Panc1 (cell line): Measurements from ENCODE around the gene UGT1A8. TPM values are rescaled to one million over a fixed set of nuclear protein-coding genes. Genes with fewer than 3 reads are reported as not detected.

Experiments
- ATAC-seq: fragments of 200-7000 bp; cut with Tn5 transposase; 2 replicates; pipeline ENCODE4 v1.9.1; 2020; ENCODE audit warnings: mild to moderate bottlenecking, moderate library complexity
- BruUV-seq: library from RNA; stranded (reverse); fragments of 400-500 nt; replicated peaks from 2 replicates; lab custom pipeline; 2021; lab: Mats Ljungman, UMichigan
- CTCF ChIA-PET: fragments of 300-600 bp; sonication (Branson Sonifier 250); formaldehyde crosslinking; loops from one replicate; lab custom pipeline; 2022; ENCODE audit warnings: antibody characterized with exemption; lab: Charles Lee
- POLR2A ChIA-PET: fragments of 300-600 bp; sonication (Branson Sonifier 250); formaldehyde crosslinking; loops from one replicate; lab custom pipeline; 2022; ENCODE audit warnings: antibody characterized with exemption; lab: Charles Lee
- DNase-seq: peaks from one replicate; pipeline ENCODE4 v3.0.0-alpha.2; 2010; ENCODE audit warnings: low read depth, low spot score
- H3K27ac ChIP-seq: 2 replicates; pipeline ENCODE4 v1.5.1; 2011; ENCODE audit warnings: mild to moderate bottlenecking, low read length, inconsistent platforms
- H3K27me3 ChIP-seq: fragments of 200-500 bp; sonication (Bioruptor generic); 2 replicates; pipeline ENCODE4 v1.6.0; 2014; ENCODE audit warnings: low read length, inconsistent platforms; ENCODE audit not compliant: control insufficient read depth, insufficient read depth
- H3K36me3 ChIP-seq: fragments of 200-500 bp; sonication (Bioruptor generic); 2 replicates; pipeline ENCODE4 v1.5.1; 2014; ENCODE audit warnings: inconsistent platforms, mild to moderate bottlenecking, low read length, moderate library complexity; ENCODE audit not compliant: control insufficient read depth, insufficient read depth
- H3K4me1 ChIP-seq: 2 replicates; pipeline ENCODE4 v1.5.1; 2011; ENCODE audit warnings: inconsistent platforms, mild to moderate bottlenecking, low read length, moderate library complexity; ENCODE audit not compliant: control insufficient read depth, insufficient read depth
- H3K4me3 ChIP-seq, 2 experiments: 2 replicates each; pipeline ENCODE4 v1.5.1; 2011 to 2012; ENCODE audit warnings: low read depth in 2 of 2, low read length in 2 of 2, mild to moderate bottlenecking in 2 of 2, inconsistent platforms in 1 of 2, moderate library complexity in 1 of 2
- H3K9me3 ChIP-seq: fragments of 200-500 bp; sonication (Bioruptor generic); 2 replicates; pipeline ENCODE4 v1.5.1; 2014; ENCODE audit warnings: low read depth, mild to moderate bottlenecking, inconsistent platforms, low read length, moderate library complexity; ENCODE audit not compliant: control insufficient read depth, insufficient read depth
- POLR2AphosphoS5 ChIP-seq: IDR thresholded peaks from 2 replicates; pipeline ENCODE4 v1.6.1; 2012; ENCODE audit warnings: mild to moderate bottlenecking, low read depth, low read length, moderate library complexity
- SIN3A ChIP-seq: IDR thresholded peaks from 2 replicates; pipeline ENCODE4 v1.6.1; 2012; ENCODE audit warnings: low read depth, mild to moderate bottlenecking, low read length, moderate library complexity, borderline replicate concordance; ENCODE audit not compliant: insufficient read depth
- TCF7L2 ChIP-seq: IDR thresholded peaks from 2 replicates; pipeline ENCODE4 v1.6.1; 2011; ENCODE audit warnings: mild to moderate bottlenecking, low read depth, low read length, inconsistent platforms
- in situ Hi-C: cut with HindIII; loops from 2 replicates; pipeline ENCODE4 v1.10.0; 2016; ENCODE audit warnings: low sequenced_read_pairs, low pct_unique_long_range_greater_than_20kb
- intact Hi-C: fragments of 100-400 bp; cut with micrococcal nuclease; formaldehyde crosslinking; loops from one replicate; pipeline ENCODE4 v1.10.0; 2022; ENCODE audit not compliant: unreplicated experiment
- total RNA-seq: library from RNA; stranded (reverse); gene quantifications from one replicate; pipeline ENCODE4 v1.2.1, GENCODE V29; 2021; ENCODE audit not compliant: unreplicated experiment
- TF ChIP-seq, protein P1 (sequence below), 2 experiments: IDR thresholded peaks; 2 replicates each; pipeline ENCODE4 v1.6.1; 2011 to 2012; ENCODE audit warnings: low read depth in 2 of 2, control low read depth in 1 of 2, low read length in 1 of 2, mild to moderate bottlenecking in 1 of 2, moderate library complexity in 1 of 2; ENCODE audit not compliant: insufficient read depth in 1 of 2
- TF ChIP-seq, protein P2 (sequence below): fragments of 450-650 bp; IDR thresholded peaks from 2 replicates; pipeline ENCODE4 v1.5.1; 2017; ENCODE audit warnings: mild to moderate bottlenecking

UGT1A8 gene
- total RNA-seq, 1 experiment from 2014 or later = 0.15 TPM

DNA sequence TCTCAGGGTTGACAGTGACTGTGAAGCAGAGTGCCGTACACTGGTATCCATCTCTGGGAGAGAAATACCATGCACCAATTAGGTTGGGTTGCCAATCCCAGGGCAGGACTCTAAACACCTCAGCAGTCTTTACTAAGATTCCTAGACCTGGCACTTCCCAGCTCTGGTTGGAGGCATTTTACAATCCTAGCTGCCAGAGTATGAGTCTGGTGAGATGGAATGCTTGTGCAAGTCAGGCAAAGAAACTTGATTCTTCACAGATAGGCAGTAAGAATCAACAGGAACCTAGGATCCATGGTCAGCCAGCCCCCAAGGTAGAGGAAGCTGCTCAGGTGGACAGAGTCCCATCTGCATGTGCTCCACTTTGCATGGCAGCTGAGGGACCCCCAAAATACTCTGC, 89.3 kb downstream of the UGT1A8 start:
- POLR2A ChIA-PET = no interaction called here
- Histone ChIP-seq H3K4me3 (no peak overlapping the region), H3K9me3 (no peaks in the 10 kb centered on the region), H3K36me3 (no peaks in the 10 kb centered on the region), H3K27me3 (no peaks in the 10 kb centered on the region), H3K4me1 (peaks cover 5% of the 10 kb centered on the region), H3K27ac (no peak overlapping the region)
- in situ Hi-C loops (no loop called here), intact Hi-C loops (loop anchor here (5.0 kb wide), 1 partner anchor 219 kb away; no protein-coding TSS in a partner anchor)
- CTCF ChIA-PET = no interaction called here
- no peak for TF ChIP-seq SIN3A
- TF ChIP-seq, protein P1, sequence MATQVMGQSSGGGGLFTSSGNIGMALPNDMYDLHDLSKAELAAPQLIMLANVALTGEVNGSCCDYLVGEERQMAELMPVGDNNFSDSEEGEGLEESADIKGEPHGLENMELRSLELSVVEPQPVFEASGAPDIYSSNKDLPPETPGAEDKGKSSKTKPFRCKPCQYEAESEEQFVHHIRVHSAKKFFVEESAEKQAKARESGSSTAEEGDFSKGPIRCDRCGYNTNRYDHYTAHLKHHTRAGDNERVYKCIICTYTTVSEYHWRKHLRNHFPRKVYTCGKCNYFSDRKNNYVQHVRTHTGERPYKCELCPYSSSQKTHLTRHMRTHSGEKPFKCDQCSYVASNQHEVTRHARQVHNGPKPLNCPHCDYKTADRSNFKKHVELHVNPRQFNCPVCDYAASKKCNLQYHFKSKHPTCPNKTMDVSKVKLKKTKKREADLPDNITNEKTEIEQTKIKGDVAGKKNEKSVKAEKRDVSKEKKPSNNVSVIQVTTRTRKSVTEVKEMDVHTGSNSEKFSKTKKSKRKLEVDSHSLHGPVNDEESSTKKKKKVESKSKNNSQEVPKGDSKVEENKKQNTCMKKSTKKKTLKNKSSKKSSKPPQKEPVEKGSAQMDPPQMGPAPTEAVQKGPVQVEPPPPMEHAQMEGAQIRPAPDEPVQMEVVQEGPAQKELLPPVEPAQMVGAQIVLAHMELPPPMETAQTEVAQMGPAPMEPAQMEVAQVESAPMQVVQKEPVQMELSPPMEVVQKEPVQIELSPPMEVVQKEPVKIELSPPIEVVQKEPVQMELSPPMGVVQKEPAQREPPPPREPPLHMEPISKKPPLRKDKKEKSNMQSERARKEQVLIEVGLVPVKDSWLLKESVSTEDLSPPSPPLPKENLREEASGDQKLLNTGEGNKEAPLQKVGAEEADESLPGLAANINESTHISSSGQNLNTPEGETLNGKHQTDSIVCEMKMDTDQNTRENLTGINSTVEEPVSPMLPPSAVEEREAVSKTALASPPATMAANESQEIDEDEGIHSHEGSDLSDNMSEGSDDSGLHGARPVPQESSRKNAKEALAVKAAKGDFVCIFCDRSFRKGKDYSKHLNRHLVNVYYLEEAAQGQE (IDR thresholded peaks at IDR 0.05; ENCODE audit: insufficient read depth in 1 of 2, low read depth in 2 of 2, low read length in 1 of 2) = no peak
- no peak for TF ChIP-seq POLR2AphosphoS5
- TF ChIP-seq, protein P2, sequence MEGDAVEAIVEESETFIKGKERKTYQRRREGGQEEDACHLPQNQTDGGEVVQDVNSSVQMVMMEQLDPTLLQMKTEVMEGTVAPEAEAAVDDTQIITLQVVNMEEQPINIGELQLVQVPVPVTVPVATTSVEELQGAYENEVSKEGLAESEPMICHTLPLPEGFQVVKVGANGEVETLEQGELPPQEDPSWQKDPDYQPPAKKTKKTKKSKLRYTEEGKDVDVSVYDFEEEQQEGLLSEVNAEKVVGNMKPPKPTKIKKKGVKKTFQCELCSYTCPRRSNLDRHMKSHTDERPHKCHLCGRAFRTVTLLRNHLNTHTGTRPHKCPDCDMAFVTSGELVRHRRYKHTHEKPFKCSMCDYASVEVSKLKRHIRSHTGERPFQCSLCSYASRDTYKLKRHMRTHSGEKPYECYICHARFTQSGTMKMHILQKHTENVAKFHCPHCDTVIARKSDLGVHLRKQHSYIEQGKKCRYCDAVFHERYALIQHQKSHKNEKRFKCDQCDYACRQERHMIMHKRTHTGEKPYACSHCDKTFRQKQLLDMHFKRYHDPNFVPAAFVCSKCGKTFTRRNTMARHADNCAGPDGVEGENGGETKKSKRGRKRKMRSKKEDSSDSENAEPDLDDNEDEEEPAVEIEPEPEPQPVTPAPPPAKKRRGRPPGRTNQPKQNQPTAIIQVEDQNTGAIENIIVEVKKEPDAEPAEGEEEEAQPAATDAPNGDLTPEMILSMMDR = no peak
- no peak for TF ChIP-seq TCF7L2
- peak; percentile 65 for ATAC-seq
- no peak for DNase-seq
- BruUV-seq = no TSS peak

DNA sequence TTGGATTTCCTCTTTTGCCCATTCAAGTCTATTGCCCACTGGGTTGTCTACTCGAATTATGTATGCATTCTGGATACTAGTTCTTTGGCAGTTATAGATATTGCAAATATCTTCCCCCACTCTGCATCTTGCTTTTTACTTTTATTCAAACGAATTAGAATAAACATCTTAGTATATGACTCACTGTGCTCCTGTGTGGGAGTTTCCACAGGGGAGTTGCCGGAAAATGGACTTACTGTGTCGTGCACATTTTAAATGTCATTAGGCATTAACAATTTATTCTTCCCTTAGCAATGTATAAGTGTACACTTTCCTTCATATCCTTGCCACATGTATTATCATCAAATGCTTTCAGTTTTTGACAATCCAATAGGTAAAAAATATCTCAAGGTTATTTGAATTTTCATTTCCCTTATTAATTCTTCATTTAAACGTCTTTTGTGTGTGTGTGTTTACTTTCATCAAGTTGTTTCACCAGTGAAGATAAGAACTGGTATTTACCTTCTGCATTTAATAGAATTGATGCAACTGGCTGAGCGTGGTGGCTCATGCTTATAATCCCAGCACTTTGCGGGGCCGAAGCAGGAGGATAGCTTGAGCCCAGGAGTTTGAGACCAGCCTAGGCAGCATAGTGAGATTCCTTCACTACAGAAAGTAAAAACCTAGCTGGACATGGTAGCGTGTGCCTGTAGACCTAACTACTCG, 90.7 kb downstream of the UGT1A8 start:
- Histone ChIP-seq H3K27me3 (no peaks in the 10 kb centered on the region), H3K36me3 (no peaks in the 10 kb centered on the region), H3K4me3 (no peak overlapping the region), H3K27ac (no peak overlapping the region), H3K4me1 (peaks cover 5% of the 10 kb centered on the region), H3K9me3 (no peaks in the 10 kb centered on the region)
- DNase-seq (no peak), ATAC-seq (peak; percentile 51; the same call in 1 of the 2 replicates)
- CTCF ChIA-PET = no interaction called here
- POLR2A ChIA-PET = no interaction called here
- TF ChIP-seq, protein P1 (IDR thresholded peaks at IDR 0.05; ENCODE audit: insufficient read depth in 1 of 2, low read depth in 2 of 2, low read length in 1 of 2) = no peak
- no peak for TF ChIP-seq POLR2AphosphoS5
- TF ChIP-seq SIN3A = no peak
- no peak for TF ChIP-seq TCF7L2
- TF ChIP-seq, protein P2 = no peak
- in situ Hi-C loops = no loop called here
- no TSS peak for BruUV-seq
- intact Hi-C loops = loop anchor here (5.0 kb wide), 1 partner anchor 221 kb away; no protein-coding TSS in a partner anchor
